ACC112 (cell line): ENCODE results near the gene NUDCD3.

Experiments
- H2AFZ ChIP-seq: fragments of 200-600 bp; sonication (generic); one replicate; pipeline ENCODE4 v1.6.0; 2017; ENCODE audit warnings: antibody characterized with exemption, low read length; ENCODE audit not compliant: unreplicated experiment
- H3K27ac ChIP-seq: fragments of 200-600 bp; sonication (generic); 2 replicates; pipeline ENCODE4 v1.5.1; 2014; ENCODE audit warnings: low read depth, mild to moderate bottlenecking, antibody characterized with exemption, low read length, moderate library complexity
- H3K27me3 ChIP-seq: fragments of 200-600 bp; sonication (generic); 2 replicates; pipeline ENCODE4 v1.6.1; 2014; ENCODE audit warnings: mild to moderate bottlenecking, antibody characterized with exemption, low read length, moderate library complexity, mixed read lengths; ENCODE audit not compliant: insufficient read depth
- H3K36me3 ChIP-seq: fragments of 200-600 bp; sonication (generic); 2 replicates; pipeline ENCODE4 v1.6.1; 2016; ENCODE audit warnings: mild to moderate bottlenecking, antibody characterized with exemption, low read length, moderate library complexity, mixed read lengths; ENCODE audit not compliant: insufficient read depth
- H3K4me1 ChIP-seq: fragments of 200-600 bp; sonication (generic); one replicate; pipeline ENCODE4 v1.6.1; 2016; ENCODE audit warnings: low read length, mixed read lengths; ENCODE audit not compliant: insufficient read depth, unreplicated experiment, control insufficient read depth
- H3K4me3 ChIP-seq: fragments of 200-600 bp; sonication (generic); 2 replicates; pipeline ENCODE4 v1.5.1; 2014; ENCODE audit warnings: mild to moderate bottlenecking, low read depth, low read length
- H3K79me2 ChIP-seq: fragments of 200-600 bp; sonication (generic); one replicate; pipeline ENCODE4 v1.6.0; 2016; ENCODE audit warnings: low read length; ENCODE audit not compliant: control insufficient read depth, unreplicated experiment, insufficient read depth

The NUDCD3 gene

DNA sequence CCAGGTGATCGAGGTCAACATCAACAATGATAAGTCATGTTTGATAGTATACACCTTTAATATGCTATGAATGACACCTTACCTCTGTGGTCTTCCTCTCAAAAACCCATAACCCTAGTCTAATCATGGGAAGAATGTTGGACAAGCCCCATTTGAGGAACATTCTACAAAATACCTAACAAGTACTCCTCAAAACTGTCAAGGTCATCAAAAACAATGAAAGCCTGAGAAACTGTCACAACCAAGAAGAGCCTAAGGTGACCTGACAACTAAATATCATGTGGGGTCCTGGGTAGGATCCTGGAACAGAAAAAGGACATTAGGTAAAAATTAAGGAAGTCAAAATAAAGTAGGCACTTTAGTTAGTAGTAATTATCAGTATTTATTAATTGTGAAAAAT lies 5.9 kb upstream of the NUDCD3 start:
- Histone ChIP-seq H3K27me3 (no peaks in the 10 kb centered on the region), H3K27ac (no peak overlapping the region), H3K36me3 (no peaks in the 10 kb centered on the region), H2AFZ (no peak overlapping the region), H3K4me1 (peaks cover 1% of the 10 kb centered on the region), H3K4me3 (no peak overlapping the region), H3K79me2 (no peaks in the 10 kb centered on the region)

- no peaks in the 10 kb centered on the region for H3K36me3 ChIP-seq
- no peak overlapping the region for H3K27ac ChIP-seq
- no peak overlapping the region for H2AFZ ChIP-seq
- peaks cover 4% of the 10 kb centered on the region for H3K4me1 ChIP-seq
- peaks cover 3% of the 10 kb centered on the region for H3K79me2 ChIP-seq
- no peaks in the 10 kb centered on the region for H3K27me3 ChIP-seq
- no peak overlapping the region for H3K4me3 ChIP-seq
These were observed 4.5 kb upstream of the NUDCD3 start for GRCh38 chr7:44494960-44495359.

GRCh38 chr7:44491229-44491628 lies 771 bp upstream of the NUDCD3 start:
- Histone ChIP-seq H3K27me3 (no peaks in the 10 kb centered on the region), H3K4me1 (peaks cover 25% of the 10 kb centered on the region), H3K36me3 (no peaks in the 10 kb centered on the region), H2AFZ (peak overlapping the region; percentile 98), H3K79me2 (peaks cover 37% of the 10 kb centered on the region), H3K27ac (peak overlapping the region; percentile 94), H3K4me3 (peak overlapping the region; percentile 93)

DNA sequence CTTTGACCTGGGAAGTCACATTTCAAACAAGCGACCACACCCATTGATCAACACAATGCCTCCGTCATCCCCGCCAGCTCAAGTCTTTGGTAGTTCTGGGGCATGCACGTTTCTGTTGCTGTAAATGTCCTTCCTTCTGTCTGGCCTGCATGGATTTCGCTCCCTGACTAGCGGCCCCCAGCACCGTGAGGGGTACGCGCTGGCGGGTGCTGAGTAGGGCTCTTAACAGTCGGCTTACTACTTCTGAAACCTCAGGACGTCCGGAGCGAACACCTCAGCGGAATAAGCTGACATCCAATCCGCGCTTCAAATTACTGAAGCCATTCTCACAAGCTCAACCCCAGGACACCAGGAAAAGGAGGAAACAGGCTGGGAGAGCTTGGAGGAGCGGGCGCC lies 505 bp downstream of the NUDCD3 start:
- peak overlapping the region; percentile 93 for H3K4me3 ChIP-seq
- H3K79me2 ChIP-seq = peaks cover 50% of the 10 kb centered on the region
- H3K27me3 ChIP-seq = no peaks in the 10 kb centered on the region
- peak overlapping the region; percentile 82 for H2AFZ ChIP-seq
- peaks cover 25% of the 10 kb centered on the region for H3K4me1 ChIP-seq
- peak overlapping the region; percentile 94 for H3K27ac ChIP-seq
- peaks cover 9% of the 10 kb centered on the region; the same call in 1 of the 2 replicates for H3K36me3 ChIP-seq

DNA sequence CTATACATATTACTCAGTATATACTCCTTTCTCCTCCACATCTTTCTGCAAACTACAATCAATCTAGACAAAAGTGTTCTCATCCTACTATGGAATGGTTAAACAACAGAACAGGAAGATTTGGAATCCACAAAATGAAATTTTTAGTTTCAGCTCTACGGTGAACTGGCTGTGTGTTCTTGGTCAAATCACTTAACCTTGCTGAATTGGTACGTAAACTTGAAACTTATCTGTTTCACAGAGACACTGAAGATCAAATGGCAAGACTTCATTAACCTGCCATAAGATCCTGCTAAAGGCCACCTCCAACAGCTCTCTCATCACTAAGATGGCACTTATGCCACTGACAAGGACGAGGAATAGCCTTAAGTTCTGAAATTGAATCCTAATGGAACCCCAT lies 1.5 kb downstream of the NUDCD3 start:
- Histone ChIP-seq H2AFZ (no peak overlapping the region), H3K79me2 (peaks cover 59% of the 10 kb centered on the region), H3K4me3 (peak overlapping the region; percentile 93), H3K27ac (no peak overlapping the region), H3K4me1 (peaks cover 25% of the 10 kb centered on the region), H3K27me3 (no peaks in the 10 kb centered on the region), H3K36me3 (peaks cover 19% of the 10 kb centered on the region)

DNA sequence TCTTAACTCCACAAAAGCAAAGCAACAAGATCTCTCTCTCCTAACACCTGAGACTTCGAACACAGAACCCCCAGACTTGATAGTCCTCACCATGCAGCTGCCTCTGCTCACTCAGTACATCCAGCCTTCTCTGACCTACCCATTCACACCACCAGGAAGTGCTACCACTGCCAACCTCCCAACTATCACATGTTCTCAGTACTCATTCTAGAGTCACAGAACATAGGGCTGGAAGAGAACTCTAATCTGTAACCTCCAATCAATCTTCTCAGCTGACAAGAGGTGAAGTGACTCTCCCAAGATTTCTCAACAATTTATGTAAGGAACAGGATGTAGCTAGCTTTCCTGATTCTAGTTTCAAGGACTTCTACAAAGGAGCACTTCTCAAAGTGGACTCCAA lies 3.8 kb downstream of the NUDCD3 start:
- peaks cover 25% of the 10 kb centered on the region for H3K4me1 ChIP-seq
- no peak overlapping the region for H3K27ac ChIP-seq
- peaks cover 41% of the 10 kb centered on the region for H3K36me3 ChIP-seq
- peaks cover 72% of the 10 kb centered on the region for H3K79me2 ChIP-seq
- H2AFZ ChIP-seq = no peak overlapping the region
- no peaks in the 10 kb centered on the region for H3K27me3 ChIP-seq
- H3K4me3 ChIP-seq = no peak overlapping the region

GRCh38 chr7:44486001-44486400 lies 4.5 kb downstream of the NUDCD3 start:
- H2AFZ ChIP-seq = no peak overlapping the region
- no peak overlapping the region for H3K27ac ChIP-seq
- peaks cover 41% of the 10 kb centered on the region for H3K36me3 ChIP-seq
- no peaks in the 10 kb centered on the region for H3K27me3 ChIP-seq
- peaks cover 21% of the 10 kb centered on the region for H3K4me1 ChIP-seq
- no peak overlapping the region for H3K4me3 ChIP-seq
- peaks cover 72% of the 10 kb centered on the region for H3K79me2 ChIP-seq

- peaks cover 68% of the 10 kb centered on the region for H3K79me2 ChIP-seq
These were observed 5.8 kb downstream of the NUDCD3 start for GRCh38 chr7:44484482-44485313.

DNA sequence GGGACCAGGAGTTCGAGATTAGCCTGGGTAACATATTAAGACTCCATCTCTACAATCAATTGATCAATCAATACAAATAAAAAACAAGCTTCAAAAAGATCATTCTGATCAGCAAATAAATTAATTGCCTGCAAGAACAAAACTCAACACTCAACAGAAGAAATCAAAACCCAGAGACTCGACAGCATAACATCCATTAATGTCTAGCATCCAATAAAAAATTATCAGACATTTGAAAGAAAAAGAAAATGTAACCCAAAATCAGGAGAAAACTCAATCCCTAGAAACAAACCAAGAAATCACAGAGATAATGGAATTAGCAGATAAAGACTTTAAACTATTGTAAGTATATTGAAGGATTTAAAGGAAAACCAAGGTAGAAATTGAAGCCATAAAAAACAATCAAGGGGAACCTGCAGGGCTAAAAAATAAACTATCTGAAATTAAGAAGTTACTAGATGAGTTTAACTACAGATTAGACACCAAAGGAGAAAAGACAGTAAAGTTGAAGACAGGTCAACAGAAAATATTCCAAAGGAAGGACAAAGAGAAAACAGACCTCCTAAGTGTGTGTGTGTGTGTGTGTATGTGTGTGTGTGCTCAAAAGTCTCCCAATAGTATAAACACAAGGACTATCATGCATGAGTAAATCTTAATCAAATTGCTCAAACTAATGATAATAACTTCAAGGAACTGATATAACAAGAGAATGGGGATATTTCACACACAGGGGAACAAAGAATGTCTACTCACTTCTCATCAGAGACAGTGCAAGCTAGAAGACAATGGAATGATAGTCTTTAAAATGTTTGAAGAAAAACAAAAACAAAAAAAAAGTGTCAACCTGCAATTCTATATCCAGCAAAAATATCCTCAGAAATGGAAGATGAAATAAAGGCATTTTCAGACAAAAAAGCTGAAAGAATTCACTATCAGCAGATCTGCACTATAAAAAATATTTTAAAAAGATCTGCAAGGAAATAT lies 7.7 kb downstream of the NUDCD3 start:
- Histone ChIP-seq H3K4me1 (peaks cover 10% of the 10 kb centered on the region), H2AFZ (no peak overlapping the region), H3K79me2 (peaks cover 52% of the 10 kb centered on the region), H3K4me3 (no peak overlapping the region), H3K27me3 (no peaks in the 10 kb centered on the region), H3K36me3 (peaks cover 55% of the 10 kb centered on the region), H3K27ac (no peak overlapping the region)

More at GRCh38 chr7:44484482-44485313, 5.8 kb downstream of the NUDCD3 start:
- Histone ChIP-seq H2AFZ (no peak overlapping the region), H3K4me1 (peaks cover 21% of the 10 kb centered on the region), H3K27me3 (no peaks in the 10 kb centered on the region), H3K36me3 (peaks cover 44% of the 10 kb centered on the region), H3K27ac (no peak overlapping the region), H3K4me3 (no peak overlapping the region)

DNA sequence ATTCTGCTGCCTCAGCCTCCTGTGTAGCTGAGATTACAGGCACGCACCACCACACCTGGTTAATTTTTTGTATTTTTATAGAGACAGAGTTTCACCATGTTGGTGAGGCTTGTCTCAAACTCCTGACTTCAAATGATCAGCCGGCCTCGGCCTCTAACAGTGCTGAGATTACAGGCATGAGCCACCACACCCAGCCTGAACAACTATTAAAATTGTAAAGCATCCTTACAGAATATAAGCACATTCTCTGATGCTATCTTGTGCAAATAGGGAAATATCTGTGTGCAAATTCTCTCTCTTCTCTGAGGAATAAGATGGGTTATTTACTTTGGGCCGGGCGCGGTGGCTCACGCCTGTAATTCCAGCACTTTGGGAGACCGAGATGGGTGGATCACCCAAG lies 12.5 kb downstream of the NUDCD3 start:
- Histone ChIP-seq H3K79me2 (peaks cover 36% of the 10 kb centered on the region), H2AFZ (no peak overlapping the region), H3K4me1 (peaks cover 26% of the 10 kb centered on the region), H3K36me3 (peaks cover 26% of the 10 kb centered on the region), H3K4me3 (no peak overlapping the region), H3K27me3 (no peaks in the 10 kb centered on the region), H3K27ac (no peak overlapping the region)
